Kidney (tissue), 14 donors: ENCODE data around the gene CSNK1G2. TPM values are rescaled to one million over a fixed set of nuclear protein-coding genes. Genes with fewer than 3 reads are reported as not detected.

Source experiments
- DNase-seq, 5 donors: peaks; one replicate each; pipeline ENCODE4 v3.0.0-alpha.2; 2013 to 2020
- FAIRE-seq: peaks from 2 replicates; lab custom pipeline; 2012; peaks lifted over from hg19 to GRCh38; lab: Jason Lieb, UNC
- H3K27ac ChIP-seq, 2 donors: one replicate each; pipeline ENCODE4 v1.7.0; 2013; ENCODE audit warnings: low read depth in 2 of 2, low read length in 2 of 2, inconsistent platforms in 1 of 2
- H3K27me3 ChIP-seq: one replicate; pipeline ENCODE4 v1.7.1; 2013; ENCODE audit warnings: low read length, inconsistent platforms; ENCODE audit not compliant: control insufficient read depth, insufficient read depth
- H3K36me3 ChIP-seq, 3 donors: one replicate each; pipeline versions ENCODE4 v1.7.0 to v1.7.1; 2013; ENCODE audit warnings: low read length in 3 of 3, control low read depth in 1 of 3, inconsistent platforms in 1 of 3; ENCODE audit not compliant: insufficient read depth in 3 of 3, control insufficient read depth in 2 of 3
- H3K4me1 ChIP-seq, 3 donors: one replicate each; pipeline versions ENCODE4 v1.7.0 to v1.7.1; 2013; ENCODE audit warnings: low read length in 3 of 3, inconsistent platforms in 1 of 3, low read depth in 1 of 3; ENCODE audit not compliant: control insufficient read depth in 2 of 3, insufficient read depth in 2 of 3
- H3K4me3 ChIP-seq, 3 donors: one replicate each; pipeline versions ENCODE4 v1.7.0 to v1.8.1; 2013; ENCODE audit warnings: low read length in 3 of 3, control low read depth in 1 of 3, inconsistent platforms in 1 of 3
- H3K9ac ChIP-seq, 3 donors: one replicate each; pipeline versions ENCODE4 v1.7.0 to v1.7.1; 2013; ENCODE audit warnings: low read length in 3 of 3, control low read depth in 1 of 3, inconsistent platforms in 1 of 3
- H3K9me3 ChIP-seq, 3 donors: one replicate each; pipeline versions ENCODE4 v1.7.0 to v1.7.1; 2013; ENCODE audit warnings: low read length in 3 of 3, control low read depth in 1 of 3, inconsistent platforms in 1 of 3; ENCODE audit not compliant: control insufficient read depth in 2 of 3, insufficient read depth in 1 of 3
- CTCF ChIP-seq: IDR thresholded peaks from 3 replicates; pipeline ENCODE4 v1.5.1; 2012; ENCODE audit warnings: mild to moderate bottlenecking, moderate library complexity, borderline replicate concordance; ENCODE audit not compliant: insufficient read depth; ENCODE audit errors: extremely low read depth
- intact Hi-C: fragments of 100-400 bp; cut with DNase I; formaldehyde crosslinking; loops from one replicate; pipeline ENCODE4 v1.11.1; 2022
- polyA plus RNA-seq: library from polyadenylated mRNA; stranded (reverse); fragments of 350-450 nt; fragmentation: Illumina TruSeq; extraction: RNeasy Lipid Tissue Mini Kit (QIAGEN cat#74804); gene quantifications from one replicate; pipeline ENCODE4 v1.2.3, GENCODE V29; 2014; ENCODE audit warnings: low read depth, low replicate concordance; ENCODE audit not compliant: insufficient read depth
- total RNA-seq: library from RNA; stranded (reverse); fragmentation: NEBNext Ultra II Directional; extraction: Animal tissue kit (Norgen Biotek cat#: 25700); gene quantifications from one replicate; pipeline ENCODE4 v1.2.1, GENCODE V29; 2021
- donor health status: control.
- donor health status: control.
- donor health status: control.
- donor health status: control.
- donor health status: control.
- donor health status: DM: yes; HTN: yes; CAD: no.
- donor health status: Normal renal cell carcinoma (clear cell type).

The CSNK1G2 gene
- total and polyA plus RNA-seq, 2 donors from 2014 or later: 33.1 to 66.2 TPM

GRCh38 chr19:1905863-1906375, 35.1 kb upstream of the CSNK1G2 start:
- Histone ChIP-seq H3K9me3 (no peaks in the 10 kb centered on the region), H3K27me3 (no peaks in the 10 kb centered on the region), H3K36me3 (no peaks in the 10 kb centered on the region), H3K4me1 (peaks cover 0 to 23% (median 5%) of the 10 kb centered on the region in 3 donors), H3K27ac (peak overlapping the region; percentile 71 to 74), H3K9ac (peak overlapping the region; percentile 1 to 71 (median 66)), H3K4me3 (peak overlapping the region; percentile 52 to 87 (median 83))
- intact Hi-C loops: no loop called here
- no peak for FAIRE-seq
- no peak for TF ChIP-seq CTCF
- no peak for DNase-seq

GRCh38 chr19:1906985-1907562, 33.9 kb upstream of the CSNK1G2 start:
- no peaks in the 10 kb centered on the region for H3K27me3 ChIP-seq
- FAIRE-seq (no peak), DNase-seq (no peak)
- H3K27ac ChIP-seq: peak overlapping the region; percentile 71 to 83
- peaks cover 0 to 23% (median 5%) of the 10 kb centered on the region in 3 donors for H3K4me1 ChIP-seq
- H3K9me3 ChIP-seq: no peaks in the 10 kb centered on the region
- no peaks in the 10 kb centered on the region for H3K36me3 ChIP-seq
- no peak for TF ChIP-seq CTCF
- intact Hi-C loops: no loop called here
- H3K9ac ChIP-seq: peak overlapping the region in 1 of 3 donors; percentile 61
- H3K4me3 ChIP-seq: peak overlapping the region in 1 of 3 donors; percentile 12

GRCh38 chr19:1907563-1908363, 33.2 kb upstream of the CSNK1G2 start:
- FAIRE-seq (no peak), DNase-seq (peak in 3 of 5 donors; percentile 32 to 84 (median 47))
- H3K27ac ChIP-seq: peak overlapping the region; percentile 71 to 83
- peaks cover 0 to 23% (median 5%) of the 10 kb centered on the region in 3 donors for H3K4me1 ChIP-seq
- peak overlapping the region in 1 of 3 donors; percentile 61 for H3K9ac ChIP-seq
- no peaks in the 10 kb centered on the region for H3K9me3 ChIP-seq
- no peaks in the 10 kb centered on the region for H3K36me3 ChIP-seq
- TF ChIP-seq CTCF: no peak
- no peaks in the 10 kb centered on the region for H3K27me3 ChIP-seq
- peak overlapping the region in 1 of 3 donors; percentile 12 for H3K4me3 ChIP-seq
- intact Hi-C loops: no loop called here
